ENCODE measurements around the gene SLC1A3. TPM values are rescaled to one million over a fixed set of nuclear protein-coding genes. Genes with fewer than 3 reads are reported as not detected.

Gene SLC1A3
- total RNA-seq, 1 donor from 2014 or later = 4.0 TPM

DNA sequence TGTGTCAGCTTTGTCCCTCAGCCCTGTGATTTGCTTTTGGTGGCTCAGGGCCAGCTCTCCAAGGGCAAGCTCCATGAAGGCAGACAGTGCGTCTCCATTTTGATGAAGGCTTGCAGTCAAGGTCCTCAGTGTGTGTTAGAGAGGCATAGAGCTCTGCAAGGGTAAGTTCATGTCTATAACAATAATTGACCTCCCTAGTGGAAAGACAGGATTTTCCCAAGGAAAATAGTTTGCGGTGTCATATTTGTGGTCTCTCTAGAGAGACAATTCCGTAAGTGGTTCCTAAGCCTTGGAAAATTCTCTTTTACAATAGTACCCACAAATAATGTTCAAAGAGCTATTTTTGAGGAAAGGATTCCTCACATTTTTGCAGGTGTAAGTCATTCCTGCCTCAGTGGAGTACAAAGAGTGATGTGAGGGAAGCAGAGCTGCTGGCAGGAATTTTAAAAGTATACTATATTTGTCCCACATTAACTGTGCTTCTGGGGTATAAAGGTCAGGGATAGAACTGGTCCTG is 40.2 kb downstream of the SLC1A3 start:
- no peaks in the 10 kb centered on the region for H3K36me3 Mint-ChIP-seq (ENCODE audit: low read depth, unreplicated experiment)
- DNase-seq (ENCODE audit: low spot score) = no peak
- H3K27me3 Mint-ChIP-seq (ENCODE audit: unreplicated experiment) = no peaks in the 10 kb centered on the region
- H3K9me3 Mint-ChIP-seq (ENCODE audit: unreplicated experiment) = no peaks in the 10 kb centered on the region
- no peak overlapping the region for H3K4me3 Mint-ChIP-seq (ENCODE audit: unreplicated experiment)
- TF ChIP-seq, protein P1, sequence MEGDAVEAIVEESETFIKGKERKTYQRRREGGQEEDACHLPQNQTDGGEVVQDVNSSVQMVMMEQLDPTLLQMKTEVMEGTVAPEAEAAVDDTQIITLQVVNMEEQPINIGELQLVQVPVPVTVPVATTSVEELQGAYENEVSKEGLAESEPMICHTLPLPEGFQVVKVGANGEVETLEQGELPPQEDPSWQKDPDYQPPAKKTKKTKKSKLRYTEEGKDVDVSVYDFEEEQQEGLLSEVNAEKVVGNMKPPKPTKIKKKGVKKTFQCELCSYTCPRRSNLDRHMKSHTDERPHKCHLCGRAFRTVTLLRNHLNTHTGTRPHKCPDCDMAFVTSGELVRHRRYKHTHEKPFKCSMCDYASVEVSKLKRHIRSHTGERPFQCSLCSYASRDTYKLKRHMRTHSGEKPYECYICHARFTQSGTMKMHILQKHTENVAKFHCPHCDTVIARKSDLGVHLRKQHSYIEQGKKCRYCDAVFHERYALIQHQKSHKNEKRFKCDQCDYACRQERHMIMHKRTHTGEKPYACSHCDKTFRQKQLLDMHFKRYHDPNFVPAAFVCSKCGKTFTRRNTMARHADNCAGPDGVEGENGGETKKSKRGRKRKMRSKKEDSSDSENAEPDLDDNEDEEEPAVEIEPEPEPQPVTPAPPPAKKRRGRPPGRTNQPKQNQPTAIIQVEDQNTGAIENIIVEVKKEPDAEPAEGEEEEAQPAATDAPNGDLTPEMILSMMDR (IDR thresholded peaks at IDR 0.05; ENCODE audit: unreplicated experiment) = no peak
- no peaks in the 10 kb centered on the region for H3K4me1 Mint-ChIP-seq (ENCODE audit: unreplicated experiment)
- H3K27ac Mint-ChIP-seq (ENCODE audit: unreplicated experiment) = no peak overlapping the region

DNA sequence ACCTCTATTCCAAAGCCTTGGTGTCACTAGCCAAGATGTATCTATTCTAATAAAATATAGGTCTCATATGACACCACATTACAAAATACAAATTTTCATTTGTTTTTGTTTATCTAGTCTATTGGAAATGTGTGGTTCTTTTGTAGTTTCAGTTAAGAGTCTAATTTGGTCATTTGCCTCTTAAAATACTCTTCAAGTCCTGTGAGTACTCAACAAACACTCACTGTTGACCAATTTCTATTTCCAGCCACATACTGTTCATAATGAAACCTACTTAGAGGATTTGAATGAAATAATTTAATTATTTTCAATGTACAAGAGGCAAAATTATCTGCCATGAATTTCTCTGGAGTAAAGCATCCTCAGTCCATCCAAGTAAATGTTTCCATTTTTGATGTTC is 40.6 kb downstream of the SLC1A3 start:
- TF ChIP-seq, protein P1 (IDR thresholded peaks at IDR 0.05; ENCODE audit: unreplicated experiment) = no peak
- no peak overlapping the region for H3K27ac Mint-ChIP-seq (ENCODE audit: unreplicated experiment)
- no peaks in the 10 kb centered on the region for H3K27me3 Mint-ChIP-seq (ENCODE audit: unreplicated experiment)
- no peak for DNase-seq (ENCODE audit: low spot score)
- no peaks in the 10 kb centered on the region for H3K4me1 Mint-ChIP-seq (ENCODE audit: unreplicated experiment)
- H3K36me3 Mint-ChIP-seq (ENCODE audit: low read depth, unreplicated experiment) = no peaks in the 10 kb centered on the region
- no peaks in the 10 kb centered on the region for H3K9me3 Mint-ChIP-seq (ENCODE audit: unreplicated experiment)
- H3K4me3 Mint-ChIP-seq (ENCODE audit: unreplicated experiment) = no peak overlapping the region

DNA sequence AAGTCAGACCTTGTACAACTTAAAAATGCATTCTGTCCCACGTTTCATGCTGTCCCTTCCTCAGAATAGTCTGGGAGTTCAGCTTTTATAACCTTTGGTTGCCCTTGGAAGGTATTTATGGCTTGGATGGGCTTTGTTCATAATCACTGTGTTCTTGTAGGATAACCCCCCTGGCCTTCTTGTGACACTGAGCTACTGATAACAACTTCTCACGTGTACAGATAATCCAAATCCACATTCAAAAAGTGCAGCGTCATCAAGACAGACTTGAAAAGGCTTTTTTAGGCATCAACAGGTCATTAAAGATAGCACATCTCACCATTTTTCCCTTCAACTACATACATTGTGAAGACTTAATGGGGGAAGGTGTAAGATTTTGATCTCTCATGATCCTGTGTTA is 42.0 kb downstream of the SLC1A3 start:
- H3K36me3 Mint-ChIP-seq (ENCODE audit: low read depth, unreplicated experiment) = no peaks in the 10 kb centered on the region
- TF ChIP-seq, protein P1 (IDR thresholded peaks at IDR 0.05; ENCODE audit: unreplicated experiment) = no peak
- no peaks in the 10 kb centered on the region for H3K4me1 Mint-ChIP-seq (ENCODE audit: unreplicated experiment)
- H3K27me3 Mint-ChIP-seq (ENCODE audit: unreplicated experiment) = no peaks in the 10 kb centered on the region
- H3K27ac Mint-ChIP-seq (ENCODE audit: unreplicated experiment) = no peak overlapping the region
- H3K9me3 Mint-ChIP-seq (ENCODE audit: unreplicated experiment) = no peaks in the 10 kb centered on the region
- DNase-seq (ENCODE audit: low spot score) = no peak
- no peak overlapping the region for H3K4me3 Mint-ChIP-seq (ENCODE audit: unreplicated experiment)

DNA sequence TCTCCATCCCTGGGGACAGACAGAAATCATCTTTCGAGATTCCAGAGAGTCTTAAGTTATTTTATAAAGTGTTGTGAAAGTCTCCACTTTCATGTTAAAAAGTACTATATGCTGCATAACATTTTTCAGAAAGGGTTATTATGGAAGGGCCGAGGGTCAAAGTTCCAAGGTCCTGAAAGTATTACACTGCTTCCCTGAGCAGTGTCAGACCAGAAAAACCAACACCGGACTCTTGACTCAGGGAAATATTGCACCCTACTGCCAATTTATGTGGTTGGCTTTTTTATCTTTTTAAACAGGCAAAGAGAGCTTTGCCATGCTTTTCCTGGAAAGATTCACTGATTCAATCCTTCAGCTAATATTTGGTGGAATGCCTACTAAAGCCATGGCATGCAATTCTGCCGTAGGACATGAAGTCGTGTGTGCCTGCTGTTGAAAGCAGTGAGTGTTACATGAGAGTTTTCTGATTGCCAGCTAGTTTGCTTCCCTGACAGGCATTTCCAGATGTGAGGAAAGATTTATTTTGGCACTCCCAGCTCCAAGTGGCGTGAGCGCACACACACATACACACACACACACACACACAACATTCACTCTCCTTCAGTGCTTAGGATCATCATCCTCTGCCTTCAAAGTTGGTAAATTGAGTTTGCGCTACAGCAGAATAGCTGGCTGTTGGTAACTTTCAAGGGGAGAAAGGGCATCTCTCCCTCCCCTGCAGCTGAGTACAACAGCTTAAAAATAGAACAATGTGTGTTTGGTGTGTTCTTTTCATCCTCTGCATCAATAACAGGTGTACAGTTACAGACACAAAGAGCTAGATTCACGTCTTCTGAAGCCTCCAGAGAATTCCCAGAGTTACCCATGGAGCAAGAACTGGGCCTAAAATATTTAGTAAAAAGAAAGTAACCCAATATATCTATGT is 45.6 kb downstream of the SLC1A3 start:
- Mint-ChIP-seq H3K4me3 (ENCODE audit: unreplicated experiment) (no peak overlapping the region), H3K27me3 (ENCODE audit: unreplicated experiment) (no peaks in the 10 kb centered on the region), H3K27ac (ENCODE audit: unreplicated experiment) (no peak overlapping the region), H3K4me1 (ENCODE audit: unreplicated experiment) (no peaks in the 10 kb centered on the region), H3K36me3 (ENCODE audit: low read depth, unreplicated experiment) (no peaks in the 10 kb centered on the region), H3K9me3 (ENCODE audit: unreplicated experiment) (no peaks in the 10 kb centered on the region)
- TF ChIP-seq, protein P1 (IDR thresholded peaks at IDR 0.05; ENCODE audit: unreplicated experiment) = no peak
- no peak for DNase-seq (ENCODE audit: low spot score)
